Astrocyte (in vitro differentiated cells and primary cell): Measurements from ENCODE around the gene LCLAT1.

Experiments
- EZH2 ChIP-seq: IDR thresholded peaks from 2 replicates; pipeline ENCODE4 v1.6.1; 2012; ENCODE audit warnings: mild to moderate bottlenecking, low read length, inconsistent platforms; ENCODE audit not compliant: insufficient read depth
- TF ChIP-seq, protein P1 (sequence below): IDR thresholded peaks from 2 replicates; pipeline ENCODE4 v1.5.1; 2011; ENCODE audit warnings: low read depth, mild to moderate bottlenecking, inconsistent platforms, low read length, moderate library complexity; ENCODE audit not compliant: insufficient read depth

DNA sequence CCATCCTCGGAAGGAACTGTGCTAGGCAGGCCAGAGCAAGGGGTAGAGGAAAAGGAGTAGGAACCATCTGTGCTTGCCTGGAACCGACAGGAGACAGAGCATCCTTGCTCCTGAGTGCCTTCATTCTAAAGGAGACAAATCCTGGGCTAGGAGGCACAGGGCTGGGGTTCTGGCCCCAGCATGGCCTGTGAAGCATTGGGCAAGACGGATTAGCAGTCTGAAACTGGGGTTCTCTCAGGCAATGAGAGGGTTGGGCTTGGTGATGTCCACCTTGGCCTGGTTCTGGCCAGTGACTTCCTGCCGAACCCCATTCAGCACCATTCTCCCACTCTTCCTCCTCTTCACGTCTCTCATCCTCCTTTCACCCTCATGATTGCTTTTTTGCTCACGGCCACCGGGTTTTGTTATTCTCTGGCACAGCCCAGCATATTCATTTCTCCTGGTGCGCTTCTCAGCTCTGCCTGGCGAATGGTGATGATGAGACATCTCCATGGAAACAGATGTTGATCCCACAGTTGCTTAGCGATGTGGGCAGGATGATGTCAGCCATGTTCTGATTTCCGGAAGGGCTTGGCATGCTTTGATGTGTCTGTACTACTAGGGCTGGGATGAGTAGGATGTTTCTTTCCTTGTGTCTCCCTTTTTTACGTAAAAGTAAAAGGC, 232.5 kb downstream of the LCLAT1 start:
- TF ChIP-seq, protein P1, sequence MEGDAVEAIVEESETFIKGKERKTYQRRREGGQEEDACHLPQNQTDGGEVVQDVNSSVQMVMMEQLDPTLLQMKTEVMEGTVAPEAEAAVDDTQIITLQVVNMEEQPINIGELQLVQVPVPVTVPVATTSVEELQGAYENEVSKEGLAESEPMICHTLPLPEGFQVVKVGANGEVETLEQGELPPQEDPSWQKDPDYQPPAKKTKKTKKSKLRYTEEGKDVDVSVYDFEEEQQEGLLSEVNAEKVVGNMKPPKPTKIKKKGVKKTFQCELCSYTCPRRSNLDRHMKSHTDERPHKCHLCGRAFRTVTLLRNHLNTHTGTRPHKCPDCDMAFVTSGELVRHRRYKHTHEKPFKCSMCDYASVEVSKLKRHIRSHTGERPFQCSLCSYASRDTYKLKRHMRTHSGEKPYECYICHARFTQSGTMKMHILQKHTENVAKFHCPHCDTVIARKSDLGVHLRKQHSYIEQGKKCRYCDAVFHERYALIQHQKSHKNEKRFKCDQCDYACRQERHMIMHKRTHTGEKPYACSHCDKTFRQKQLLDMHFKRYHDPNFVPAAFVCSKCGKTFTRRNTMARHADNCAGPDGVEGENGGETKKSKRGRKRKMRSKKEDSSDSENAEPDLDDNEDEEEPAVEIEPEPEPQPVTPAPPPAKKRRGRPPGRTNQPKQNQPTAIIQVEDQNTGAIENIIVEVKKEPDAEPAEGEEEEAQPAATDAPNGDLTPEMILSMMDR = no peak
- no peak for TF ChIP-seq EZH2
